Mesothelial cell of epicardium (in vitro differentiated cells): ENCODE results near the gene FANCI. TPM values are rescaled to one million over a fixed set of nuclear protein-coding genes. Genes with fewer than 3 reads are reported as not detected.

Experiments
- DNase-seq, 2 experiments: peaks; one replicate each; pipeline ENCODE4 v3.0.0; 2021; ENCODE audit warnings: low spot score in 2 of 2; ENCODE audit not compliant: unreplicated experiment in 2 of 2
- H3K27ac Mint-ChIP-seq: 2 replicates; pipeline ENCODE4 v1.8.0; 2021; ENCODE audit warnings: mixed read lengths
- H3K27me3 Mint-ChIP-seq: 2 replicates; pipeline ENCODE4 v1.8.0; 2021; ENCODE audit warnings: low read depth, mixed read lengths
- H3K36me3 Mint-ChIP-seq: 2 replicates; pipeline ENCODE4 v1.8.0; 2021; ENCODE audit warnings: mixed read lengths
- H3K4me1 Mint-ChIP-seq: 2 replicates; pipeline ENCODE4 v1.8.0; 2021; ENCODE audit warnings: mixed read lengths
- H3K4me3 Mint-ChIP-seq: 2 replicates; pipeline ENCODE4 v1.8.0; 2021; ENCODE audit warnings: mild to moderate bottlenecking, moderate library complexity, mixed read lengths
- H3K9me3 Mint-ChIP-seq: 2 replicates; pipeline ENCODE4 v1.8.0; 2021; ENCODE audit warnings: mixed read lengths
- CTCF ChIP-seq: fragments of 200-600 bp; sonication (generic); IDR thresholded peaks from one replicate; pipeline ENCODE4 v1.5.0; 2021; ENCODE audit warnings: antibody characterized with exemption; ENCODE audit not compliant: unreplicated experiment
- total RNA-seq: library from RNA; stranded (reverse); gene quantifications from 3 replicates; pipeline ENCODE4 v1.2.1, GENCODE V29; 2021

FANCI gene
- total RNA-seq, 1 donor from 2014 or later, result 37.2 TPM

- Mint-ChIP-seq H3K4me1 (no peaks in the 10 kb centered on the region), H3K27me3 (peaks cover 7% of the 10 kb centered on the region), H3K9me3 (no peaks in the 10 kb centered on the region), H3K4me3 (no peak overlapping the region), H3K27ac (no peak overlapping the region), H3K36me3 (peaks cover 4% of the 10 kb centered on the region)
- no peak for DNase-seq
- no peak for TF ChIP-seq CTCF
These were observed 40.0 kb upstream of the FANCI start for GRCh38 chr15:89203705-89204273.

GRCh38 chr15:89205991-89206585 lies 37.7 kb upstream of the FANCI start:
- Mint-ChIP-seq H3K36me3 (peaks cover 2% of the 10 kb centered on the region), H3K4me3 (no peak overlapping the region), H3K9me3 (no peaks in the 10 kb centered on the region), H3K27me3 (peaks cover 7% of the 10 kb centered on the region), H3K4me1 (no peaks in the 10 kb centered on the region), H3K27ac (no peak overlapping the region)
- DNase-seq, result no peak
- TF ChIP-seq CTCF, result no peak

GRCh38 chr15:89206908-89207331 lies 36.9 kb upstream of the FANCI start:
- peak; percentile 98 for TF ChIP-seq CTCF
- no peaks in the 10 kb centered on the region for H3K4me1 Mint-ChIP-seq
- H3K36me3 Mint-ChIP-seq, result no peaks in the 10 kb centered on the region
- no peaks in the 10 kb centered on the region for H3K9me3 Mint-ChIP-seq
- H3K27ac Mint-ChIP-seq, result no peak overlapping the region
- peak; percentile 57 to 86 for DNase-seq
- no peak overlapping the region for H3K4me3 Mint-ChIP-seq
- peaks cover 7% of the 10 kb centered on the region for H3K27me3 Mint-ChIP-seq

- Mint-ChIP-seq H3K27me3 (peaks cover 7% of the 10 kb centered on the region), H3K4me3 (no peak overlapping the region), H3K36me3 (no peaks in the 10 kb centered on the region), H3K9me3 (no peaks in the 10 kb centered on the region), H3K27ac (no peak overlapping the region), H3K4me1 (no peaks in the 10 kb centered on the region)
- TF ChIP-seq CTCF, result no peak
- DNase-seq, result no peak
These were observed 35.5 kb upstream of the FANCI start for GRCh38 chr15:89208256-89208655.

- DNase-seq, result no peak
- Mint-ChIP-seq H3K4me3 (no peak overlapping the region), H3K36me3 (no peaks in the 10 kb centered on the region), H3K4me1 (no peaks in the 10 kb centered on the region), H3K27me3 (peaks cover 6% of the 10 kb centered on the region), H3K9me3 (no peaks in the 10 kb centered on the region), H3K27ac (no peak overlapping the region)
- TF ChIP-seq CTCF, result no peak
These were observed 34.7 kb upstream of the FANCI start for GRCh38 chr15:89209057-89209456.
